ENCODE data around the gene PLD5.
"Not testable (repeated sequence)": the region's sequence is repeated elsewhere in the genome, so short reads cannot be mapped to it uniquely, and the experiment has no call there.

Gene PLD5

GRCh38 chr1:242237051-242237450, 287.4 kb downstream of the PLD5 start:
- Histone ChIP-seq H3K9me3 (ENCODE audit: control insufficient read depth, insufficient read depth, low read depth, low read length) (peaks cover 4% of the 10 kb centered on the region), H3K4me3 (ENCODE audit: low read depth, low read length) (no peak overlapping the region), H3K4me1 (ENCODE audit: control insufficient read depth, insufficient read depth, low read length) (no peaks in the 10 kb centered on the region), H3K27me3 (ENCODE audit: control insufficient read depth, insufficient read depth, low read length) (no peaks in the 10 kb centered on the region), H3K36me3 (ENCODE audit: control insufficient read depth, insufficient read depth, low read length) (no peaks in the 10 kb centered on the region), H3K9ac (ENCODE audit: low read length) (no peak overlapping the region), H3K27ac (ENCODE audit: low read depth, low read length) (no peak overlapping the region)

GRCh38 chr1:242228991-242229390, 295.5 kb downstream of the PLD5 start:
- H3K9ac ChIP-seq (ENCODE audit: low read length), result no peak overlapping the region
- H3K4me1 ChIP-seq (ENCODE audit: control insufficient read depth, insufficient read depth, low read length), result peaks cover 7% of the 10 kb centered on the region; the same call in 1 of the 2 replicates
- H3K4me3 ChIP-seq (ENCODE audit: low read depth, low read length), result no peak overlapping the region
- H3K9me3 ChIP-seq (ENCODE audit: control insufficient read depth, insufficient read depth, low read depth, low read length), result no peaks in the 10 kb centered on the region
- no peaks in the 10 kb centered on the region for H3K36me3 ChIP-seq (ENCODE audit: control insufficient read depth, insufficient read depth, low read length)
- no peak overlapping the region for H3K27ac ChIP-seq (ENCODE audit: low read depth, low read length)
- H3K27me3 ChIP-seq (ENCODE audit: control insufficient read depth, insufficient read depth, low read length), result no peaks in the 10 kb centered on the region

GRCh38 chr1:242225767-242226573, 298.5 kb downstream of the PLD5 start:
- H3K4me3 ChIP-seq (ENCODE audit: low read depth, low read length), result no peak overlapping the region
- peaks cover 7% of the 10 kb centered on the region; the same call in 1 of the 2 replicates for H3K4me1 ChIP-seq (ENCODE audit: control insufficient read depth, insufficient read depth, low read length)
- H3K27me3 ChIP-seq (ENCODE audit: control insufficient read depth, insufficient read depth, low read length), result no peaks in the 10 kb centered on the region
- H3K9ac ChIP-seq (ENCODE audit: low read length), result no peak overlapping the region
- H3K36me3 ChIP-seq (ENCODE audit: control insufficient read depth, insufficient read depth, low read length), result 0 out of 2 replicates have a peak, but pooled peaks cover 2% of the 10 kb centered on the region
- H3K9me3 ChIP-seq (ENCODE audit: control insufficient read depth, insufficient read depth, low read depth, low read length), result peaks cover 8% of the 10 kb centered on the region
- no peak overlapping the region for H3K27ac ChIP-seq (ENCODE audit: low read depth, low read length)

GRCh38 chr1:242224878-242225766, 299.4 kb downstream of the PLD5 start:
- H3K9me3 ChIP-seq (ENCODE audit: control insufficient read depth, insufficient read depth, low read depth, low read length); H3K4me1 ChIP-seq (ENCODE audit: control insufficient read depth, insufficient read depth, low read length); H3K4me3 ChIP-seq (ENCODE audit: low read depth, low read length); H3K9ac ChIP-seq (ENCODE audit: low read length); H3K27me3 ChIP-seq (ENCODE audit: control insufficient read depth, insufficient read depth, low read length); H3K27ac ChIP-seq (ENCODE audit: low read depth, low read length); H3K36me3 ChIP-seq (ENCODE audit: control insufficient read depth, insufficient read depth, low read length): not testable (repeated sequence)

GRCh38 chr1:242224461-242224860, 300.0 kb downstream of the PLD5 start:
- H3K4me1 ChIP-seq (ENCODE audit: control insufficient read depth, insufficient read depth, low read length), result peaks cover 11% of the 10 kb centered on the region; the same call in 1 of the 2 replicates
- 0 out of 2 replicates have a peak, but pooled peaks cover 2% of the 10 kb centered on the region for H3K36me3 ChIP-seq (ENCODE audit: control insufficient read depth, insufficient read depth, low read length)
- no peaks in the 10 kb centered on the region; the same call in 1 of the 2 replicates for H3K27me3 ChIP-seq (ENCODE audit: control insufficient read depth, insufficient read depth, low read length)
- H3K27ac ChIP-seq (ENCODE audit: low read depth, low read length), result no peak overlapping the region
- peaks cover 11% of the 10 kb centered on the region for H3K9me3 ChIP-seq (ENCODE audit: control insufficient read depth, insufficient read depth, low read depth, low read length)
- no peak overlapping the region for H3K4me3 ChIP-seq (ENCODE audit: low read depth, low read length)
- H3K9ac ChIP-seq (ENCODE audit: low read length), result no peak overlapping the region

- Histone ChIP-seq H3K9ac (ENCODE audit: low read length) (no peak overlapping the region), H3K27ac (ENCODE audit: low read depth, low read length) (no peak overlapping the region), H3K4me3 (ENCODE audit: low read depth, low read length) (no peak overlapping the region), H3K27me3 (ENCODE audit: control insufficient read depth, insufficient read depth, low read length) (peaks cover 18% of the 10 kb centered on the region), H3K9me3 (ENCODE audit: control insufficient read depth, insufficient read depth, low read depth, low read length) (peaks cover 44% of the 10 kb centered on the region), H3K4me1 (ENCODE audit: control insufficient read depth, insufficient read depth, low read length) (peaks cover 8% of the 10 kb centered on the region; the same call in 1 of the 2 replicates), H3K36me3 (ENCODE audit: control insufficient read depth, insufficient read depth, low read length) (peaks cover 8% of the 10 kb centered on the region)
Observed at GRCh38 chr1:242219905-242220304, 304.6 kb downstream of the PLD5 start.

- no peak overlapping the region for H3K4me3 ChIP-seq (ENCODE audit: low read depth, low read length)
- H3K9me3 ChIP-seq (ENCODE audit: control insufficient read depth, insufficient read depth, low read depth, low read length), result peaks cover 44% of the 10 kb centered on the region
- peaks cover 18% of the 10 kb centered on the region for H3K27me3 ChIP-seq (ENCODE audit: control insufficient read depth, insufficient read depth, low read length)
- no peak overlapping the region for H3K9ac ChIP-seq (ENCODE audit: low read length)
- peaks cover 8% of the 10 kb centered on the region for H3K36me3 ChIP-seq (ENCODE audit: control insufficient read depth, insufficient read depth, low read length)
- H3K4me1 ChIP-seq (ENCODE audit: control insufficient read depth, insufficient read depth, low read length), result peaks cover 4% of the 10 kb centered on the region; the same call in 1 of the 2 replicates
- no peak overlapping the region for H3K27ac ChIP-seq (ENCODE audit: low read depth, low read length)
Observed at GRCh38 chr1:242219298-242219901, 305.1 kb downstream of the PLD5 start.

GRCh38 chr1:242216368-242216767, 308.1 kb downstream of the PLD5 start:
- peaks cover 18% of the 10 kb centered on the region for H3K27me3 ChIP-seq (ENCODE audit: control insufficient read depth, insufficient read depth, low read length)
- H3K4me3 ChIP-seq (ENCODE audit: low read depth, low read length), result no peak overlapping the region
- H3K27ac ChIP-seq (ENCODE audit: low read depth, low read length), result no peak overlapping the region
- H3K9ac ChIP-seq (ENCODE audit: low read length), result no peak overlapping the region
- peaks cover 26% of the 10 kb centered on the region for H3K4me1 ChIP-seq (ENCODE audit: control insufficient read depth, insufficient read depth, low read length)
- H3K9me3 ChIP-seq (ENCODE audit: control insufficient read depth, insufficient read depth, low read depth, low read length), result peaks cover 40% of the 10 kb centered on the region
- H3K36me3 ChIP-seq (ENCODE audit: control insufficient read depth, insufficient read depth, low read length), result peaks cover 5% of the 10 kb centered on the region

GRCh38 chr1:242214455-242214854, 310.0 kb downstream of the PLD5 start:
- Histone ChIP-seq H3K9me3 (ENCODE audit: control insufficient read depth, insufficient read depth, low read depth, low read length) (peaks cover 37% of the 10 kb centered on the region), H3K27me3 (ENCODE audit: control insufficient read depth, insufficient read depth, low read length) (peaks cover 18% of the 10 kb centered on the region), H3K4me1 (ENCODE audit: control insufficient read depth, insufficient read depth, low read length) (peaks cover 41% of the 10 kb centered on the region)
- H3K27ac ChIP-seq (ENCODE audit: low read depth, low read length); H3K36me3 ChIP-seq (ENCODE audit: control insufficient read depth, insufficient read depth, low read length); H3K4me3 ChIP-seq (ENCODE audit: low read depth, low read length); H3K9ac ChIP-seq (ENCODE audit: low read length): not testable (repeated sequence)

GRCh38 chr1:242212961-242213360, 311.5 kb downstream of the PLD5 start:
- H3K27me3 ChIP-seq (ENCODE audit: control insufficient read depth, insufficient read depth, low read length), result peaks cover 10% of the 10 kb centered on the region
- not testable (repeated sequence) for H3K27ac ChIP-seq (ENCODE audit: low read depth, low read length); H3K9ac ChIP-seq (ENCODE audit: low read length); H3K4me3 ChIP-seq (ENCODE audit: low read depth, low read length); H3K36me3 ChIP-seq (ENCODE audit: control insufficient read depth, insufficient read depth, low read length)
- H3K9me3 ChIP-seq (ENCODE audit: control insufficient read depth, insufficient read depth, low read depth, low read length), result peaks cover 29% of the 10 kb centered on the region
- H3K4me1 ChIP-seq (ENCODE audit: control insufficient read depth, insufficient read depth, low read length), result peaks cover 56% of the 10 kb centered on the region

Measured in HUES6 (cell line).